SK-N-MC (cell line): ENCODE data around the gene GGTLC2.

Experiments used
- EZH2 ChIP-seq: fragments of 200-600 bp; sonication (generic); IDR thresholded peaks from one replicate; pipeline ENCODE4 v1.6.1; 2017; ENCODE audit warnings: antibody characterized with exemption
- FOXP2 ChIP-seq: optimal IDR thresholded peaks from 2 replicates; pipeline ENCODE3; 2011; ENCODE audit warnings: mild to moderate bottlenecking, moderate library complexity; ENCODE audit not compliant: insufficient read depth; ENCODE audit errors: extremely low read length, control extremely low read depth
- POLR2AphosphoS5 ChIP-seq: IDR thresholded peaks from 2 replicates; pipeline ENCODE4 v1.6.1; 2012; ENCODE audit warnings: mild to moderate bottlenecking, low read depth, low read length, borderline replicate concordance

DNA sequence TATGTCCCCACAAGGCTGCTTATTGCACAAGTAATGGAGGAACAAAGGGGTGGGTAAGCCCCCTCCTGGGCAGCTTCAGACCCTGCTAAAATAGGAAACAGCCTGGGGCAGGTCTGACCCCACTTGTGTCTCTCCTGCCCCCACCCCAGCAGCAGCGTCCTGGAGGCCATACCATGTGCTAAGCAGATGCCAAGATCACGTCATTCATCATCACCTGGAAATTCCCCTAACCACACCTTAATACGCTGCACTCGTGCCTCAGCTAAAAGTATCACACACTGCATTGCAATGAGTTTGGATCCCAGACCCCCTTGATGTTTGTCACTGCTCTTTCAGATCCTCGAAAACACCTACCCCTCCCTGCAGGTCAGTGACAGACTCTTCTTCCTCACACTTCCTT lies 27.8 kb upstream of the GGTLC2 start:
- TF ChIP-seq EZH2 (no peak), POLR2AphosphoS5 (no peak), FOXP2 (no peak)
